GM19468 (cell line): Measurements from ENCODE around the gene SLC39A3.

Source experiments
- ATAC-seq: cut with Tn5 transposase; IDR thresholded peaks from one replicate; pipeline ENCODE4 v1.9.1; 2021; ENCODE audit warnings: mild to moderate bottlenecking, moderate library complexity, moderate number of reproducible peaks; ENCODE audit not compliant: unreplicated experiment; ENCODE audit errors: extremely low read depth

Gene SLC39A3

DNA sequence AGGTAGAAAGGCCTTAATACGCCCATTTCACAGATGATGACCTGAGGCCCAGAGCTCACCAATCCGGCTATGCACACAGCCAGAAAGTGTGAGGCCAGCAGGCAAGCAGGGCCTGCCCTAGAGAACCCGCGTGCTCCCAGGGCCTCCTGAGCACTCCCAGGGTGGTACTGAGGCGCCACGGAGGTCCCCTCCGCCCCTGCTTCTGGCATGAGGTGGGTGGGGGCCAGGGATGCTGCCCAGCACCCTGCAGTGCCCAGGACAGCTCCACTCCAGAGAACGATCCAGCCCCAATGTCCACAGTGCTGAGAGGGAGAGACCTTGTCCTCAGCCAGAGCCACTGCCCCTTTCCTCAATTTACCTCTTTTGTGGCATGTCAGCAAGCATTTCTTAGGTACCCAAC is 29.4 kb upstream of the SLC39A3 start:
- ATAC-seq = no peak

DNA sequence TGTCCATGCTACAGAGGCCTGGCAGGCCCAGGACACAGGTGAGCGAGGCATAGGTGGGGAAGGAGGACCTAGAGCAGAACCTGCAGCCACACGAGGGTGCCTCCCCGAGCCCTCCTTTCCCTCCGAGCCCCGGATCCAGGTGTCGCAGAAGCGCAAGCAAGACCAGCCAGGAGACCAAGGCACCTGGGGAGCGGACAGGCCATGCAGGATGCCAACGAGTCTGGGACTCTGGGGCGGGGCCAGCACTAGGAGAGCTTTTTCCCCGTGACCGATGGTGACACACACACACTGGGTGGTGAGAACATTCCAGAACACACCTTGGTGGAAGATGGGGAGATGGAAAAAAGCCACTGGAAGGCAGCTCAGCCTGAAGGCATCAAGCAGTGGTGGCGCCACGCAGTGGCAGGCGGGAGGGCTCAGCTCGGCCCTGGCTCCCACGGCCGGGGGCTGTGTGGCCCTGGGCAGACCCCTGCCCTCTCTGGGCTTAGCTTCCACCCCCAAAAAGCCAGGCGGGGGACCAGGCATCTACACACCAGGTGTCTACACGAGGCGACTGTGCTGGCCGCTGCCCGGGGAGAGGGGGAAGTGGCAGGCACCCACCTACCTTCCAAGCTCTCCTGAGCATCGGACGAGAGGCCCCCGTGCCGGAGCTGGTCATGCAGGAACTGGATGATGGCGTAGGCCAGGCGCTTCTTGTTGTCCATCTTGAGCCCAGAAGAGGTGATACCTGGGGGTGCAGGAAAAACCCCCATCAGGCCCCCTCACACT is 28.7 kb upstream of the SLC39A3 start:
- no peak for ATAC-seq

DNA sequence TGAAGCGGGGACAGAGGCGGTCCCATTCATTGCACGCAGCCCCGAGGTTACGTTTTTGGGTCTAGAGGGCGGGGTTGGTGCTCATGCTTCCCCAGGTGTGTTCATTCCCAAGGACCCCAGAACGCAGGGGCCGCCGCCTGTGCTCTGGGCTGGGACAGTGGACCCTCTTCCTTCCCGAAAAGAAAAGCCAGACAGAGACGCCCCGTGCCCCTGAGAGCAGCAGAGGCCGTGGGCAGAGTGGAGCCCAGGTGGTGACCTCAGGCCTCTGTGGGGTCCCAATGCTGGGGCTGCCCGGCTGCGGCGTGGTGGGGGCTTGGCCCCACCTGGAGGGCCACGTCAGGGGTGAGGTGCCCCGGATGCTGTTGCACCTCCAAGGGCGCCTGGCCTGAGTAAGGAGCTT is 27.9 kb upstream of the SLC39A3 start:
- ATAC-seq = no peak

DNA sequence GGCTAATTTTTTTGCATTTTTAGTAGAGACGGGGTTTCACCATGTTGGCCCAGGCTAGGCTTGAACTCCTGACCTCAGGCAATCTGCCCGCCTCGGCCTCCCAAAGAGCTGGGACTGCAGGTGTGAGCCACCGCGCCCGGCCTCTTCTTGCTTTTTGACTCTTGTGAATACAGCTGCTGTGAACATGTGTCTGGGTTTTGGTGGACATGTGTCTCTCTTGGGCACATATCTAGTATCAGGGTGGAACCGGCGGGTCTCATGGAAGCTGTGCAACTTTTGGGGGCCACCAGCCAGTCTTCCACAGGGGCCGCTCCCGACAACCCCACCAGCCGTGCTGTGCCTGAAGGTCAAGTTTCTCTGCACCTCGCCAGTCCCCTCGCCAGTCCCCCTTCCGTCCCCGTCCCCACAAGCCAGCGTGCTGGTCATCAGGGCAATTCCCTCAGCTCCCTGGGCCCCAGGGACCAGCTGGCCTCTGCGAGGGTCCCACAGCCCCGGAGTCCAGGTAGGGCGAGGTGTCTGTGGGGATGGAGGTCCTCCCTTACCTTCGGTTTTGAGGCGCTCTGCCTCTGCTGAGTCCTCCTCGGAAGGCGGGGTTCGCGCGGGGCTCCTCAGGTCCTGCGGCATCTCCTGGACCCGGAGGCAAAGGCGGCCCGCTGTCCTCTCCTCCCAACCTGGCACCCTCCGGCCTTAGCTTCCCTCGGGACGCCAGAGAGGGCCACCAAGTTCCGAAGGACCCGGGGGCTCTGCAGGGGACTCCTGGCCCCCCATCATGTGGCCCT is 27.0 kb upstream of the SLC39A3 start:
- ATAC-seq = no peak

DNA sequence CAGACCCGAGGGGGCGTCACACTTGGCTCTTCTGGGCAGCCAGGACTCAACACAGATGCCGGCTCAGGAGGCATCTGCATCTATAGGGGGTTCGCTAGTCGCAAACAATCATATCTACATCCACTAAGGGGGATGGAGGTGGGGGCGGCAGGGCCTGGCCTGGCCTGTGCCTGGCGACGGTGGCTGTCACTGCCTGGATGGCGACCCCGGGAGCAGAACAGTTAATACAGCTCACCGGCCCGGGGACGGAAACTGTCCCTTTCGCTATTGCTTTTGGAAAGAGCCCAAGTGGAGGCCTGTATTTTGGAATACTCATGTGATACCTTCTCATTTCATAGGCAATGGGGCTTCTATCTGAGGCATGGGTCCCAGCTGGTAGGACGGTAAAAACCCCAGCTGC is 25.6 kb upstream of the SLC39A3 start:
- no peak for ATAC-seq

DNA sequence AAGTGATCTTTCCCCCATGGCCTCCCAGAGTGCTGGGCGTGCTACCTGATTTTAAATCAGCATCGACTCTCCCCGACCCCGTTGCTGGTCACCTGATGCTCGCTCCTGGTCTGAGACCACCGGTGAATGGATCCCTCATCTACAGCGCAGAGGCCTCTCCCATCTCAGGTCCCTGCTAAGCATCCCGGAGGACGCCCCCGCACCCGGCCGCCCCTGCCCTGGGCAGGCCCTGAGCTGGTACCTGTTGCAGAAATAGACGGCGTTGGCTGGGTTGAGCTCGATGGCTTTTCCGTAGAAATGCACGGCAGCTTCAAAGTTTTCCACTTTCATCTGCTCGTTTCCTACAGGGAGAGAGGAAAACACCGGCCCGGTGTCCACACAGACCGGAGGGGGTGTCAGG is 25.1 kb upstream of the SLC39A3 start:
- no peak for ATAC-seq

DNA sequence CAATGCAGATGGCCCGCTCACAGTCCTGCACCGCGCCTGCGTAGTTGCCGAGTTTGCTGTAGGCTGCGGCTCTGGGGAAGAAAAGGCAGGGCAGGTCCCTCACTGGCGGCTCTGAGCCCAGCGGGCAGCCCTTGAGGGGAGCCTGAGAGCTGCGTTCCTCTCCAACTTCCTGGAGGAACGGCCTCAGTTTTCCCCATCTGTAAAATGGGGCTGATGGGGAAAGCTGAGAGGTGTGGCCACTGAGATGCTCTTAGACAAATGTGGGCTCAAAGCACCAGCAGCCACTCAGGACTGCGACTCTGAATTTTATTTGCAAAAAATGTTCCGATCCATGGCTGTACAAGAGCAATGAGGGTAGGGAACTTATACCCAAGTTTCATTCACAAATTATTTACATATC is 23.9 kb upstream of the SLC39A3 start:
- ATAC-seq = no peak

DNA sequence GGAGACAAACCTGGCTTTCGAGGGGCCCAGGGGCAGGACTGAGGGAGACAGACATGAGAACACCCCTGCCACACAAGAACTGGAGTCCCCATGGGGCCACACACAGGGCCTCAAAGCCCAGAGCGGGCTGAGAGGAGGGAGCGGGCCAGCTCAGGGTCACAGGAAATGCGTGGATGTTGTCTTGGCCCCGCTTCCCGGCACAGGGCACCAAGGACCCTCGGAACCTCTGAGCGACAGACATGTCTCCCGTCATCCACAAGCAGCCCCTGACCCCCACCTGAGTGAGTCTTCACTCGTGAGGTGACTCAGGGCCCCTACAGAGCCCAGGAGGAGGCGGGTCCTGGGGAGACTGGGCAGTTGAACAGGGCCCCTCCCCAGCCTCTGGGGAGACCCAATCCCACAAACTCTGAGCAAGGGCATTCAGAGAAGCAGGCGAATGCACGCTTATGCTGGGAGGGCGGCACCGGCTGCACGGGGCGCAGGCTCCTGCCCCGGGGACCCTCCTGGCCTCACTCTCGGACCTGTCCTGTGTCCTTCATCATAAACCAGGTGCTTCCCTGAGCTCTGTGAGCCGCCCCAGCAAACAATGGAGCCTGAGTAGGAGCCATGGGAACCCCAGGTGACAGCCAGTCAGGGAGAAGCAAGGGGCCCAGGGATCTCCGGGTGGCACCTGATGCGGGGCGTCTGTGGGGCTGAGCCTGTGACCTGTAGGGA is 23.1 kb upstream of the SLC39A3 start:
- ATAC-seq = no peak

DNA sequence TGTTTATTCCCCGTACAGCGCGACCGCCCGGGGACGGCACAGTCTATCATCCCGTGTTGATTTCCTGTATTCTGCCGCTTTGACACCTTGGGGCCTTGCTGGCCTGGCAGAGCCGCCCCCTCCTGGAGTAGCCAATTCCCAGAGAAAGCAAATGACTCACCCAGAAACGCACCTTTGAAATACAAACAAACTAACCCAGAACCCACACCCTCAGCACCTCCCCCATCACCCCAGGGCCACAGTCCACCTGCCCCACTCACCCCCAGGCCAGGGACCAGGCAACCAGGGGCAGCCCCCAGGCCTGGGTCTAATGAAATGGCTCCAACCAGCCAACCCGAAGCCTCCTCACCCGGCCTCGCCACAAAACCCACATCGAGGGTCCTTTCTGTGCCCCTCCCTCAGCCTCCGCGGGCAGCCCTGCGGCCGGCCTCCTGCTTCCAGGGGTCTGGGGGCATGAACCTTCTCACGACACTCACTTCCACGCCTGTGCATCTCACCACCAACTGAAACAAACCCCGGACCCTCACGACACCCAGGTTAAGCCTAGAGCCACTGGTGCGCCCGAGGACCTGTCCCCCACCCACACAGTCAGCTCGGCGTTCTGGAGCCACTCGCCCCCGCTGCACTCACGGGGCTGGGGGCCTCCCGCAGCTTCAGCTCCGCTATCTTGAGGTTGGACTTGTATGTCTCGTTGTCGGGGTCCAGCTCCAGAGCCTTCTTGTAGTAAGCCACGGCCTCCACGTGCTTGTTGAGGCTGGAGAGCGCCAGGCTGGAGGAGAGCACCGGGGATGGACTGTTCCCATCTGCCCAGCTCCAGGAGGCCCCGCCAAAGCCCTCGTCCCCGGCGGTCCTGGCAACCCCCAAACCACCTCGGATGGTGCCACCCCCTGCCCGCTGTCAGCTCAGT is 22.3 kb upstream of the SLC39A3 start:
- no peak for ATAC-seq

DNA sequence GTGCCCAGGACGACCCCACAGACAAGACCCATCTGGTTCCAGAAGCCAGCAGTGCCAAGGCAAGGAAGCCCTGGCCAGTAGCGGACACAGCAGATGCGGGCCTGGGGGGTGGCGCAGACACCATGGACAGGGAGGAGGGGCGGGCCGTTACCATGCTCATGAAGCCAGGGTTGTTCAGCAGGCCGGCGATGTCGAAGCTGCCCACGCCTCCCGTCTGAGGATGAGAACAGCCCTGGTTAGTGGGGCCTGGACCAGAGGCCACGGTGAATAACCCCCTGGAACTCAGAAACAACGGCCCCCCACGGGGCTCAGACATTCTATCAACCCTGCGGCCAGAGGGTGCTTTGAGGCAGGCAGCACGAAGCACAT is 21.5 kb upstream of the SLC39A3 start:
- no peak for ATAC-seq

DNA sequence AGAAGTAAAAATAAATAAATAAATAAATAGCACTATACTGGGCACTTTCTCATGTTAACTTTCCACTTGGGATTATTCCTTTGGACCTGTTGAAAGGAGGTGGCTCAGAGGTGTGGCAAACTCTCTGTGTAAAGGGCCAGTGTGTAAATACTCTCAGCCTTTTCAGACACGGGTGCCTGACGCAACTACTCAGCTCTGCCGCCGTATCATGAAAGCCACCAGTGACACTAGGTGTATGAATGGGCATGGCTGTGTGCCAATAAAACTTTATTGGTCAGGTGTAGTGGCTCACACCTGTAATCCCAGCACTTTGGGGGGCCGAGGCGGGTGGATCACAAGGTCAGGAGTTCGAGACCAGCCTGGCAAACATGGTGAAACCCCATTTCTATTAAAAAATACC is 20.1 kb upstream of the SLC39A3 start:
- no peak for ATAC-seq

DNA sequence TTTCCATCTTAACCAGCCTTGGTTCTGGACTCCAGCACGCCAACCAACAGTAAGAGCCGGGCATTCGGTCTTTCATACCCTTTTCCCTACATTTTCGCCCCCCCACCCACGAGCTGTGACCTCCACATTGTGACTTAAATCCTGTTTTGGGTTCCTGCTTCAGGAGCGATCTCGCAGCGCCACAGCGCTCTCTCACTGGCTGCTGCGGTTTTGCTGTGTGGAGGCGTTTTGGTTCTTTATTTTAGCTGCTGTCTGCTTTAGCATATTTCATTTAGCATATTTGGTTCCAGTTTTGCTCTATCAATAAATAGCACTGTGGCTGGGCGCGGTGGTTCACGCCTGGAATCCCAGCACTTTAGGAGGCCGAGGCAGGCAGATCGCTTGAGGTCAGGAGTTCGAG is 19.5 kb upstream of the SLC39A3 start:
- no peak for ATAC-seq

DNA sequence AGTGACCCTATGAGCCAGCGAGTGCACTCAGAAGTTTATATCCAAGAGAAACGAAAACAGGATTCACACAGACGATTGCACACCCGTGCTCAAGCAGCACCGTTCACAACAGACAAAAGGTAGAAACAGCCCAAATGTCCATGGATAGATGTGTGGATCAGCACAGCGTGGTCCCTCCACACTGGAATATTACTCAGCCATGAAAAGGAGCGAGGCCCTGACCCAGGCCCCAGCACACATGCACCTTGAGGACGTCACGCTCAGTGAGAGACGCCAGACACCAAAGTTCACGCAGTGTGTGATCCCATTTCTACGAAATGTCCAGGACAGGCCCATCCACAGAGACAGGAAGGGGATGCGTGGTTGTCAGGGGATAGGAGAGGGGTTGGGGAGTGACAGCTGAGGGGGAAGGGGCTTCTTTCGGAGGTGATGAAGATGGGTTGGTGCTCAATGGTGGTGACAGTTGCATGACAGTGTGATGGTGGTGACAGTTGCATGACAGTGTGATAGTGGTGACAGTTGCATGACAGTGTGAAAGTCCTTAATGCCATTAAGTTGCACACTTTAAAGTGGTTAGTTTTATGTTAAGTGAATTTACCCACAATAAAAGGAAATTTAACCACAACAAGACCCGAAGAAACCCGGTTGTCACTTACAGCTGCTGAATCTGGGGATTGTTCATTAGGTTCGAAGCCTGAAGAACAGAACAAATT is 18.9 kb upstream of the SLC39A3 start:
- ATAC-seq = no peak

DNA sequence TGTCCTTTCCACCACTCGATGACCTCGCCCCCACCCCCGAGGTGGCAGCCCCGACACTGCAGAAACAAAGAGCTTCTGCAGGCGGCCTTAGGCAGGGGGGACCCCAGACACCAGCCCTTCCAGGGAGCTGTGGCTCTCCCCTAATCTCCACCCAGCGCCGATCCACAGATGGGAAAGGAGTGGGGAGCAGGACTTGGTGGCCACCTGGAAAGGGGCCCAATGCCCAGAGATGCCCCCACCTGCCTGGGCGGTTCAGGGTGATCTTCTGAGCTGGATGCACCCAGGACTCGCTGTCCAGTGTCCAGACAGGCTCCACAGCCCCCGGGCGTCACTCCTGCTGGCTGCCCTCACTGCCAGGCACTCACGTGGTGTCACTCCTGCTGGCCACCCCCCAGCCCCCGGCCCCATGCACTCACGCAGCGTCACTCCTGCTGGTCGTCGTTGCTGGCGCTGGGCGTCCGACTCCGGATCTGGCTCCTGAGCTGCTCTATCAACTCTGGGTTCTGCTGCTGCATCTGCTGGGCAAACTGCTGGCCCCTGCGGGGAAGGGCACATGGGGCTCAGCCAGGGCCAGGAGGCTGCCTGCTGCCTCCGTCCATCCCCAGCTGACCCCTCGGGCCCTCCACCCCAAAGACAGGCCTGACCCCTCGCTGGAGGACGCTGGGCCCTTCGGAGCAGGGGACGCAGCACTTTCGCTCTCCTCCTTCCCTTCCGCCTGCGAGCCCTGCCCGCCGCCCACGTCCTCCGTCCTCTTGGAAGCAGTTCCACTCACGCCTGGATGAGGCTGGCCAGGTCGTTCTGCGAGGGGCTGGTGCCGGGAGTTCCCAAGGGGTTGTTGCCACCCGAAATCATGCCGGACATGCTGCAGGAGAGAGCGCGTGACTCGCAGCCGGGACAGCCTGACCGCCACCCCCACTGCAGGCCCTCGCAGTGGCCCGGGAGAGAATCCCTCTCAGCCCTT is 17.4 kb upstream of the SLC39A3 start:
- ATAC-seq = no peak

DNA sequence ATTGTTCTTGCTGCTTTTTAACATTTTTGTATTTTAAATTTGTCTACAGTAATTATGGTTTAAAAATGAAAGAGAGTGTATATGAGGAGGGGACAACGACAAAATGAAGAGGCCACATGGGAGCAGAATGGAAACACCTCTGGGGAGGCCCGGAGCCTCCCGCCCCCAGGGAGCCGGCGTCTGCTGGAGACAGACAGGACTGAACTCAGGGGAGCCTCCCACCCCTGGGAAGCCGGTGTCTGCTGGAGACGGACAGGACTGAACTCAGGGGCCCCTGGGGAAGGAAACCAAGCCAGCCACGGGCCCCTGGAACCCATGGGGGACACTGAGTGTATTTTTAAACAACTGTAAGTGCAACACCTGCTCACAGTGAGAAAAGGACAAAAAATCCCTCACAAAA is 16.7 kb upstream of the SLC39A3 start:
- no peak for ATAC-seq

DNA sequence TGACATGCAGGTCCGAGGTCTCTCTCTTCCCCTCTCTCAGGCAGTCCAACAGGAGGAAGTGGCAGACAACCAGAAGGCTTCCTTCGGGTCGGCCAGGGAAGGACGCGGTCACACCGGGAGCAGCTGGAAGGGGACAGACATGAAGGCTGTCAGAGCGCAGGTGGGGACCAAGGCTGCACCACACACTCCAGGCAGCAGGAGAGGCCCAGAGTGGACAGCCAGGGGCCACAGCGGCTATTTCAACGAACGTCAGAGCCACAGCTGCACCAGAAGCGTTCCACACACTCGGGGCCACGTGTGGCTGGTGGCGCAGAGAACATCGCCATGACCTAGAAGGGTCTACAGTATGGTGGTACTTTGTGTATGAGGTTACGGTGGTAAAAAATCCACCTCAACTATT is 16.0 kb upstream of the SLC39A3 start:
- no peak for ATAC-seq

DNA sequence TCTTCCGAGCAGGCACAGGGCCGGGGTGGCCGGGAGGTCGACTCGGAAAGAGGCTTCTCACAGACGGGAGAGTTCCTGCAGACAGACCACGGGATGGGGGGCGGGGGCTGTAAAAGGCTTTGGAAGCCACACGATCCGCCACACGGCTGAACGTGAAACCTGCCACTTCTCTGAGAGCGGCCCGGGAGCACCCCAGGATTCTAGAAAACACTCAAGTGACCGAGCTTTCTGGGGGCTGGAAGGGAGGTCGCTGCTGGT is 15.6 kb upstream of the SLC39A3 start:
- ATAC-seq = no peak

DNA sequence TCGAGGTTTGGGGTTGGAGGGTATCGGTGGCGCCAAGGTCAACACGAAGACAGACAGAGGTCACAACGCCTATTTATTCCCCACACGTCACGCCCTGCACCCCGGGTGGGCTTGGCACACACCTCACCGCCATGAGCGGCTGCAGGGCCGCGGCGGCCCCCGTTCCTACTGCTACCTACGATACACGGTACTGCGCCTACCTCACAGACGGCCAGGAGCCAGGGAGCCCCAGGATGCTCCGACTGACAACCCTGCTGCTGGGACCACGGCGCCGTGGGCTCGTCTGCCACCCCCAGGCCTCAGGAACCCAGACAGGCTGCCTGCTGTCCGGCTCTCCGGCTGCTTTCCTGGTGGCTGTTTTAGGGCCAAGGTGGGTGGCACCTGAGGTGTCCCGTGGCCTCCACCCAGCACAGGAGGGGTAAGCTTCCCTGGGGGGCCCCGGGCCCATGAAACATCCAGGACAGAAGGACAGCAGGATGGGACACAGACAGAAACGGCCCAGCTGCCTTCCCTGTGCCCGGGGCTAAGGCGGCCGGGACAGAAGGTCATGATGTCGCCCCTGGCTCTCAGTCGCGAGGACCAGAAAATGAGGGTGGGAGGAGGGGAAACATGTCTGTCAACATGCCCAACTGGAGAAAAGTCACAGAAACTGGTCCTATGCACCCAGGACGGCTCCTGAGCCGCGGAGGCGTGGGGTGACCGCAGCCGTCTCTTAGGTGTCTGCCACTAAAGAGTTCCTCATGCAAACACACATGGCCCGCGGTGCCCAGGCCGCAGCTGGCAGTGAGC is 15.0 kb upstream of the SLC39A3 start:
- no peak for ATAC-seq
